Measurements from ENCODE around the gene CPT2. TPM values are rescaled to one million over a fixed set of nuclear protein-coding genes. Genes with fewer than 3 reads are reported as not detected.

The CPT2 gene
- total and polyA plus RNA-seq, 4 donors, result 27.4 to 109 (median 74.8) TPM

- TF ChIP-seq, protein P1, sequence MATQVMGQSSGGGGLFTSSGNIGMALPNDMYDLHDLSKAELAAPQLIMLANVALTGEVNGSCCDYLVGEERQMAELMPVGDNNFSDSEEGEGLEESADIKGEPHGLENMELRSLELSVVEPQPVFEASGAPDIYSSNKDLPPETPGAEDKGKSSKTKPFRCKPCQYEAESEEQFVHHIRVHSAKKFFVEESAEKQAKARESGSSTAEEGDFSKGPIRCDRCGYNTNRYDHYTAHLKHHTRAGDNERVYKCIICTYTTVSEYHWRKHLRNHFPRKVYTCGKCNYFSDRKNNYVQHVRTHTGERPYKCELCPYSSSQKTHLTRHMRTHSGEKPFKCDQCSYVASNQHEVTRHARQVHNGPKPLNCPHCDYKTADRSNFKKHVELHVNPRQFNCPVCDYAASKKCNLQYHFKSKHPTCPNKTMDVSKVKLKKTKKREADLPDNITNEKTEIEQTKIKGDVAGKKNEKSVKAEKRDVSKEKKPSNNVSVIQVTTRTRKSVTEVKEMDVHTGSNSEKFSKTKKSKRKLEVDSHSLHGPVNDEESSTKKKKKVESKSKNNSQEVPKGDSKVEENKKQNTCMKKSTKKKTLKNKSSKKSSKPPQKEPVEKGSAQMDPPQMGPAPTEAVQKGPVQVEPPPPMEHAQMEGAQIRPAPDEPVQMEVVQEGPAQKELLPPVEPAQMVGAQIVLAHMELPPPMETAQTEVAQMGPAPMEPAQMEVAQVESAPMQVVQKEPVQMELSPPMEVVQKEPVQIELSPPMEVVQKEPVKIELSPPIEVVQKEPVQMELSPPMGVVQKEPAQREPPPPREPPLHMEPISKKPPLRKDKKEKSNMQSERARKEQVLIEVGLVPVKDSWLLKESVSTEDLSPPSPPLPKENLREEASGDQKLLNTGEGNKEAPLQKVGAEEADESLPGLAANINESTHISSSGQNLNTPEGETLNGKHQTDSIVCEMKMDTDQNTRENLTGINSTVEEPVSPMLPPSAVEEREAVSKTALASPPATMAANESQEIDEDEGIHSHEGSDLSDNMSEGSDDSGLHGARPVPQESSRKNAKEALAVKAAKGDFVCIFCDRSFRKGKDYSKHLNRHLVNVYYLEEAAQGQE (IDR thresholded peaks at IDR 0.05), result no peak
- TF ChIP-seq FOXA2 (IDR thresholded peaks at IDR 0.05), result no peak
- no peak for TF ChIP-seq EGR1 (IDR thresholded peaks at IDR 0.05; ENCODE audit: low read depth in 2 of 2)
- TF ChIP-seq FOXA1 (IDR thresholded peaks at IDR 0.05), result no peak
- TF ChIP-seq, protein P2, sequence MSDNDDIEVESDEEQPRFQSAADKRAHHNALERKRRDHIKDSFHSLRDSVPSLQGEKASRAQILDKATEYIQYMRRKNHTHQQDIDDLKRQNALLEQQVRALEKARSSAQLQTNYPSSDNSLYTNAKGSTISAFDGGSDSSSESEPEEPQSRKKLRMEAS (IDR thresholded peaks at IDR 0.05), result peak; percentile 8
- TF ChIP-seq, protein P3, sequence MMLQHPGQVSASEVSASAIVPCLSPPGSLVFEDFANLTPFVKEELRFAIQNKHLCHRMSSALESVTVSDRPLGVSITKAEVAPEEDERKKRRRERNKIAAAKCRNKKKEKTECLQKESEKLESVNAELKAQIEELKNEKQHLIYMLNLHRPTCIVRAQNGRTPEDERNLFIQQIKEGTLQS (IDR thresholded peaks at IDR 0.05), result peak; percentile 70
- no peak for TF ChIP-seq TAF1 (conservative IDR thresholded peaks at IDR 0.05)
Observed at GRCh38 chr1:53147174-53147573, 49.5 kb upstream of the CPT2 start (continued).

DNA sequence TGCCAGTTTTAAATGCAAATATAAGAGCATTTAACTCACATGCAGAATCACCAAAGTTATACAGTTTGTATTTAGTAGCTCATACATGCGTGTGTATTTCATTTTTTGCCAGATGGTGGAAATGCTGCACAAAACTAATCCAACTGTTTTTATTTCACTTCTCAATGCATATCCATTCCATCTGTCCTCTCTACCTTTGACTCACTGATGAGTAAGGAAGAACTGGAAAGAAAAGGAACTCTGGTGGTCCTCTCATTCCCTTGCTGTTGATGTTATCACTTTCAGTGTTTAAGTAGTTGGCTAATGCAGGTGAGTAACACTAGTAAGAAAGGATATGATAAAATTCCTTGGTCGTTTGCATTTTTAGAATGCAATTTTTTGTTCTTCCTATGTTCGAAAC, 48.5 kb upstream of the CPT2 start:
- peaks cover 5 to 26% (median 20%) of the 10 kb centered on the region in 4 donors for H3K4me1 ChIP-seq (ENCODE audit: control insufficient read depth in 4 of 4, insufficient read depth in 4 of 4, low read length in 3 of 4)
- no peaks in the 10 kb centered on the region for H3K9me3 ChIP-seq (ENCODE audit: control insufficient read depth in 4 of 4, low read length in 3 of 4)
- 87% methylated on average over 3 of the region's 3 CpGs for WGBS
- TF ChIP-seq HNF4A (conservative IDR thresholded peaks at IDR 0.05), result no peak
- TF ChIP-seq GABPA (IDR thresholded peaks at IDR 0.05 in 1 of 2, conservative IDR thresholded peaks at IDR 0.05 in 1 of 2), result no peak
- no peak for TF ChIP-seq SP1 (IDR thresholded peaks at IDR 0.05)
- TF ChIP-seq, protein P3 (IDR thresholded peaks at IDR 0.05), result no peak
- no peak for TF ChIP-seq FOXA2 (IDR thresholded peaks at IDR 0.05)
- no peak for TF ChIP-seq EGR1 (IDR thresholded peaks at IDR 0.05; ENCODE audit: low read depth in 2 of 2)
- TF ChIP-seq, protein P1 (IDR thresholded peaks at IDR 0.05), result no peak
- TF ChIP-seq, protein P4, sequence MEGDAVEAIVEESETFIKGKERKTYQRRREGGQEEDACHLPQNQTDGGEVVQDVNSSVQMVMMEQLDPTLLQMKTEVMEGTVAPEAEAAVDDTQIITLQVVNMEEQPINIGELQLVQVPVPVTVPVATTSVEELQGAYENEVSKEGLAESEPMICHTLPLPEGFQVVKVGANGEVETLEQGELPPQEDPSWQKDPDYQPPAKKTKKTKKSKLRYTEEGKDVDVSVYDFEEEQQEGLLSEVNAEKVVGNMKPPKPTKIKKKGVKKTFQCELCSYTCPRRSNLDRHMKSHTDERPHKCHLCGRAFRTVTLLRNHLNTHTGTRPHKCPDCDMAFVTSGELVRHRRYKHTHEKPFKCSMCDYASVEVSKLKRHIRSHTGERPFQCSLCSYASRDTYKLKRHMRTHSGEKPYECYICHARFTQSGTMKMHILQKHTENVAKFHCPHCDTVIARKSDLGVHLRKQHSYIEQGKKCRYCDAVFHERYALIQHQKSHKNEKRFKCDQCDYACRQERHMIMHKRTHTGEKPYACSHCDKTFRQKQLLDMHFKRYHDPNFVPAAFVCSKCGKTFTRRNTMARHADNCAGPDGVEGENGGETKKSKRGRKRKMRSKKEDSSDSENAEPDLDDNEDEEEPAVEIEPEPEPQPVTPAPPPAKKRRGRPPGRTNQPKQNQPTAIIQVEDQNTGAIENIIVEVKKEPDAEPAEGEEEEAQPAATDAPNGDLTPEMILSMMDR (IDR thresholded peaks at IDR 0.05; ENCODE audit: low read depth, low read length, missing input control), result no peak
- TF ChIP-seq RXRA (IDR thresholded peaks at IDR 0.05), result no peak
- no peak for TF ChIP-seq ZBTB33 (IDR thresholded peaks at IDR 0.05)
- TF ChIP-seq TAF1 (conservative IDR thresholded peaks at IDR 0.05), result no peak
- TF ChIP-seq JUND (IDR thresholded peaks at IDR 0.05), result no peak
- no peak for TF ChIP-seq FOXA1 (IDR thresholded peaks at IDR 0.05)
- TF ChIP-seq, protein P2 (IDR thresholded peaks at IDR 0.05), result no peak
- TF ChIP-seq RAD21 (IDR thresholded peaks at IDR 0.05), result no peak
- no peak for TF ChIP-seq NR2F2 (IDR thresholded peaks at IDR 0.05)
- TF ChIP-seq HNF4G (IDR thresholded peaks at IDR 0.05), result no peak
- DNase-seq (ENCODE audit: low spot score), result no peak
- no peak overlapping the region for H3K27ac ChIP-seq (ENCODE audit: low read depth in 1 of 2, low read length in 2 of 2)
- H3K9ac ChIP-seq (ENCODE audit: low read depth in 1 of 2, low read length in 2 of 2), result no peak overlapping the region
- H3K4me3 ChIP-seq (ENCODE audit: low read depth in 1 of 3, low read length in 3 of 3), result no peak overlapping the region
- no peaks in the 10 kb centered on the region for H3K27me3 ChIP-seq (ENCODE audit: control insufficient read depth in 4 of 4, insufficient read depth in 4 of 4, low read length in 3 of 4)
- no peaks in the 10 kb centered on the region for H3K36me3 ChIP-seq (ENCODE audit: control insufficient read depth in 4 of 4, insufficient read depth in 3 of 4, low read depth in 1 of 4, low read length in 3 of 4)

All from liver (tissue), 9 donors.